ENCODE data around the gene PRDX2.
"Not testable (repeated sequence)": the region's sequence is repeated elsewhere in the genome, so short reads cannot be mapped to it uniquely, and the experiment has no call there.

Gene PRDX2

DNA sequence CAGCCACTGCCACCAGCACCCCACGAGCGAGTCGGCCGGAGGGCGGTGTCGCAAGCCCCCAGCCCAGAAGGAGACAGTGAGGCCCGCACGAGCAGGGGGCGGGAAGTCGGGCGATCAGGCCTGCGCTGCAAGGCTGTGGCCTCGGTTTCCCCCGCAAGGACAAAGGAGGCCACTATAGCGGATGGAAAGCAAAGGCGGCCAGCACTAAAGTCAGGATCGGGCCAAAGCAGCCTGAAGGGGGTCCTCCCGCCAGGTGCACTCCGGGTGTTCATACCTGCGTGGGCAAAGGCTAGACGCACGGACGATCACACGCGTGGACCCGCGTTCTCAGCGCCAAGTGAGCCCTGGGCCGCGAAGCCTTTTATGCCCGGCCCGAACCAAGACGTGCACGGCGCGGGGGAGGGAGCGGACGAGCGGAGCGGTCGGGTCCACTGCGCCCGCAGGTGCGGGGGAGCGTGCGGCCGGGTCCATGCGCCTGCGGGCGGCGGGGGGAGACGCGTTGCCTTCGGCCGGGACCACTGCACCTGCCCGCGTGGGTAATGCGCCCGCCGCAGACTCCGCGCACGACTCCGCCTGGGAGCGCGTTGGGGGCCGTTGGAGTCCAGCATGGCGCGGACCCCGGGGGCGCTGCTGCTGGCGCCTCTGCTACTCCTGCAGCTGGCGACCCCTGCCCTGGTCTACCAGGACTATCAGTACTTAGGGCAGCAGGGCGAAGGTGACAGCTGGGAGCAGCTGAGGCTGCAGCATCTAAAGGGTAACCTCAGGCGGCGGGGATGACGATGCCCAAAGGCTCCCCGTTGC is at the start of gene PRDX2, which contains the start of gene THSD8:
Gene PRDX2, minus strand, starts transcription at position 335 of the 801 bp plus-strand sequence. CDS start 539 bp downstream, outside the sequence.
Gene THSD8, plus strand, starts transcription at position 604 of the 801 bp plus-strand sequence. Its CDS starts 3 bp downstream, at position 607.
- in situ Hi-C loops (cut with HindIII; ENCODE audit: low sequenced_read_pairs): no loop called here

- in situ Hi-C loops (cut with HindIII; ENCODE audit: low sequenced_read_pairs): no loop called here
Observed at GRCh38 chr19:12847159-12848139, 45.8 kb upstream of the PRDX2 start.

DNA sequence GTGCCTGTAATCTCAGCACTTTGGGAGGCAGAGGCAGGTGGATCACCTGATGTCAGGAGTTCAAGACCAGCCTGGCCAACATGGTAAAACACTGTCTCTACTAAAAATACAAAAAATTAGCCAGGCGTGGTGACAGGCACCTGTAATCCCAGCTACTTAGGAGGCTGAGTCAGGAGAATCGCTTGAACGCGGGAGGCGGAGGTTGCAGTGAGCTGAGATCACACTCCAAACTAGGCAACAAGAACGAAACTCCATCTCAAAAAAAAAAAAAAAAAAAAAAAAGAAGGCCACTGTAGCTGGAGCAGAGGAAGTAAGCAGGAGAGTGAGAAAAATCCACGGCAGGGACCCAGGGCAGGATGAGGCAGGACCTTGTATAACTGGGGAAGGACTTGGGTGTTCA is 45.0 kb upstream of the PRDX2 start:
- in situ Hi-C loops (cut with HindIII; ENCODE audit: low sequenced_read_pairs): not testable (repeated sequence)

GRCh38 chr19:12843999-12844732 is 42.6 kb upstream of the PRDX2 start:
- in situ Hi-C loops (cut with HindIII; ENCODE audit: low sequenced_read_pairs): no loop called here

- in situ Hi-C loops (cut with HindIII; ENCODE audit: low sequenced_read_pairs): no loop called here
Observed at GRCh38 chr19:12843328-12843727, 41.7 kb upstream of the PRDX2 start.

GRCh38 chr19:12842511-12842910 is 40.9 kb upstream of the PRDX2 start:
- in situ Hi-C loops (cut with HindIII; ENCODE audit: low sequenced_read_pairs): no loop called here

GRCh38 chr19:12841094-12841493 is 39.5 kb upstream of the PRDX2 start:
- in situ Hi-C loops (cut with HindIII; ENCODE audit: low sequenced_read_pairs): no loop called here

- in situ Hi-C loops (cut with HindIII; ENCODE audit: low sequenced_read_pairs): no loop called here
Observed at GRCh38 chr19:12840091-12841079, 38.8 kb upstream of the PRDX2 start.

GRCh38 chr19:12838886-12839756 is 37.5 kb upstream of the PRDX2 start:
- in situ Hi-C loops (cut with HindIII; ENCODE audit: low sequenced_read_pairs): no loop called here

DNA sequence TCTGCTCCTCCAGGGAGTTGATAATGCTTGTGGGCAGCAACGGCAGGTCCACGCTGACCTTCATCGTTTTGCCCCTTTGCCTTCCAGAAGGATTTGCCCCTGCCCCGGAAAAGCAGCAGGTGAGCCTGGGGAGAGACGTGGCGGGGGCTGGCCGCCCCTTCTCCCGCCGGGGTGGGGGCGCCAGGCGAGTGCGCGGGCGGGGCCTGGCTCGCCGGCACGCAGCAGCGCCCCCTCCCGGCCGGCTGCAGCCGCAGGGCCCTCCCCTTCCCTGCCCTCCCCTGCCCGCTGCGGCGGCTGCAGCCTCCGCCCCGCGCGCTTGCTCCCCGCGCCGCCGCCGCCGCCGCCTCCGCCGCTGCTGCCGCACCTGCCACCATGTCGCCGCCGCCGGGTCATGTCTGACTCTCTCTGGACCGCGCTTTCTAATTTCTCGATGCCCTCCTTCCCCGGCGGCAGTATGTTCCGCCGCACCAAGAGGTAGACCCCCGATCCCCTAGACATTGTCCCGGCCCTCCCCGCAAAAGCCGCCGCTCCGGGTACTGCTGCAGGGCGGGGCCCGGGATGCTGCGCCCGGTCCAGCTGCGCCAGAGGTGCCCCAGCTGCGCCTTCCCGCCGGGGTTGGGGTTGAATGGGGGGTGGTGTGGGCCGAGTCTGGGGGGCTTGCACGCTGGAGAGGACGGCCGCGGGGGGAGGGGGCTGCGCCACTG is 36.7 kb upstream of the PRDX2 start, which contains the start of gene MAST1:
Gene MAST1, plus strand, starts transcription at position 334 of the 704 bp plus-strand sequence. Its CDS starts 58 bp downstream, at position 392.
- in situ Hi-C loops (cut with HindIII; ENCODE audit: low sequenced_read_pairs): no loop called here

DNA sequence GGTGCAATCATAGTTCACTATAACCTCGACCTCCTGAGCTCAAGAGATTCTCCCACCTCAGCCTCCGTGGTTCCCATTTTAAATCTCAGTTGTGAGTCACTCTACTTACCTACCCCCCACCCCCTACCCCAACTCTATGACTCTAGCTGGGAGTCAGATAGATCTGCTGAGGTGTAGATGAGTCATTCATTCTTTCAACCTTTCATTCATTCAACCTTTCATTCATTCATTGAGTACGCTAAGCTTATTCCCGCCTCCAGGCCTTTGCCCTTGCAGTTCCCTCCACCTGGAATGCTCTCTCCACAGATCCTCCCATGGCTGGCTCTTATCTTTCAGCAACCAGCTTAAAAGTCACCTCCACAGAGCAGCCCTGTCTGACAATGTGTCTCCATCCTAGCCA is 35.6 kb upstream of the PRDX2 start:
- in situ Hi-C loops (cut with HindIII; ENCODE audit: low sequenced_read_pairs): no loop called here

GRCh38 chr19:12836529-12836863 is 34.9 kb upstream of the PRDX2 start:
- in situ Hi-C loops (cut with HindIII; ENCODE audit: low sequenced_read_pairs): no loop called here

DNA sequence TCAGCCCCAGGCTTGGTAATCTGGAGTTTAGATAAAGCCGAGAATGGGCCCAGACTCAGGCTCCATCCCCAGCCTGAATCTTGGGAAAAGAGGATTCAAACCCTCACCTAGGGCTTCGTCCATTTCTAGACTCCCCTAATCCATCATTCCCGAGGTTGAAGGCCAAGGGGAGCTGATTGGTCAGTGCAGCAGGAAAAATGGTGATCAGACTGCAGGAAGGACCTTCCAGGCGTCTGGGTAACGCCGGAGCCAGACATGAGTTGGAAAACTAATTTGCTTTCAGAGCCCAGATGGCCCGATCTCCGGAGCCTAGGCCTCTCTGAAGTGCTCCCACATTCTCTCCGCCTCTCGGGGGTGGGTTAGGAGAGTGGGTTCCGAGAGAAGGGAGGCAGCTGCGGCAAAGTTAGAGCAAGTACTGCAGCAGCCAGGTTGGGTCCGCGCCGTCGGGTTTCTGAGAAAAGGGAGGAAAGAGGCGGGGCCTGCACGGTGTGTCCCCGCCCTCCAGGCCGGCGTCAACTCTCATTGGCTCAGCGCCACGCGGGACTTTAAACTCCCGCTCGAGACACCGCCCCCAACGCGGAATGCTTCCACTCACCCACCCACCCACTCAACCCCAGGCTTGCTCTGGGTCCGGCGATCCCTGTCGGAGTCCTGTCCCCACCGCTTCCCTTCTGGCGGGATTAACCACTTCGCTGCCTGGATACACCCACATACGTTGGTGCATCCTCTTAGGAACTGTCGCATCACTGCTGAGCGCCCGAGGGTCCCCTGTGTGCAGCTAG is 33.6 kb upstream of the PRDX2 start:
- in situ Hi-C loops (cut with HindIII; ENCODE audit: low sequenced_read_pairs): no loop called here

DNA sequence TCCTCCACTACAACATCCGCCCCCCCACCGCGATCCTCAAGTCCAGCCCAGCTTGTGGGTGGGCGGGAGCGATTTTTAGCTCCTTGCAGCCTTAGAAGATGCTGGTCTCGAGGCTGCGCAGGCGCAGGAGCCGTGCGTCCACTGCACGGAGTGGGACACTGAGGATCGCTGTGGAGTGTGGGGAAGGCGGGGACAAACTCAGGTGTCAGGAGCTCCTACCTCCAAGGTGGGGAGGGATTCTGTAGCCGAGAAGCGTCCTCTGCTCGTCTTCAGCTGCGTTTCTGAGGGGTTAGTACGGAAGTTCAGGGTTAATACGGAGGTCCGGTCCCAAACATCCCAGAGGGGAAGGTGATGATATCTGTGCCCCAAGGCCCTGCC is 33.0 kb upstream of the PRDX2 start, which contains the start of gene RTBDN:
Gene RTBDN, minus strand, starts transcription at position 14 of the 378 bp plus-strand sequence. CDS start 4,600 bp downstream, outside the sequence.
- in situ Hi-C loops (cut with HindIII; ENCODE audit: low sequenced_read_pairs): no loop called here

- in situ Hi-C loops (cut with HindIII; ENCODE audit: low sequenced_read_pairs): no loop called here
Observed at GRCh38 chr19:12833738-12834565, 32.4 kb upstream of the PRDX2 start.

DNA sequence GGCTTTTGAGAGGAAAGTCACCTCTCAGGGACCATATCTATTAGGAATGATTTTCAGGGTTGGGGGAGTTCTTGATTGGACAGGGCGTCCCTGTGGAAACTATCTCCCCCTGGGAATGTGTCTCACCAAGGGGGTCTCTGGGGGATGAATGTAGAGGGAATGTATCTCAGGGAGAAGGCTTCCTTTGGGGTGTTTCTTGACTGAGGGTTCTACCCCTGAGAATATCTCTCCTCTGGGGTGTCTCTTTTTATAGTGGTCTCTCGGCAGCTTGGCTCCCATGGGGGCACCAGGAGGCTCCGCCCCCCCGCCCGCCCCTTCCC is 31.8 kb upstream of the PRDX2 start:
- in situ Hi-C loops (cut with HindIII; ENCODE audit: low sequenced_read_pairs): no loop called here
